ENCODE data around the gene FMNL1. TPM values are rescaled to one million over a fixed set of nuclear protein-coding genes. Genes with fewer than 3 reads are reported as not detected.

The FMNL1 gene
- total and polyA plus RNA-seq, 4 donors = 1.5 to 7.4 (median 4.8) TPM

- TF ChIP-seq JUND (IDR thresholded peaks at IDR 0.05) = no peak
- no peak for TF ChIP-seq SP1 (IDR thresholded peaks at IDR 0.05)
Observed at GRCh38 chr17:45257115-45257514, 35.4 kb downstream of the FMNL1 start (continued).

- 59% methylated on average over 5 of the region's 5 CpGs for WGBS
Observed at GRCh38 chr17:45258981-45259380, 37.3 kb downstream of the FMNL1 start.

GRCh38 chr17:45260204-45260783 is 38.6 kb downstream of the FMNL1 start:
- Histone ChIP-seq H3K27ac (ENCODE audit: low read depth in 1 of 2, low read length in 2 of 2) (no peak overlapping the region), H3K4me1 (ENCODE audit: control insufficient read depth in 4 of 4, insufficient read depth in 4 of 4, low read length in 3 of 4) (peaks cover 4 to 24% (median 11%) of the 10 kb centered on the region in 4 donors), H3K36me3 (ENCODE audit: control insufficient read depth in 4 of 4, insufficient read depth in 3 of 4, low read depth in 1 of 4, low read length in 3 of 4) (peaks cover 2 to 15% (median 8%) of the 10 kb centered on the region in 4 donors), H3K9me3 (ENCODE audit: control insufficient read depth in 4 of 4, low read length in 3 of 4) (no peaks in the 10 kb centered on the region), H3K27me3 (ENCODE audit: control insufficient read depth in 4 of 4, insufficient read depth in 4 of 4, low read length in 3 of 4) (no peaks in the 10 kb centered on the region), H3K9ac (ENCODE audit: low read depth in 1 of 2, low read length in 2 of 2) (no peak overlapping the region), H3K4me3 (ENCODE audit: low read depth in 1 of 3, low read length in 3 of 3) (no peak overlapping the region)
- 78% methylated on average over 7 of the region's 7 CpGs for WGBS
- TF ChIP-seq SP1 (IDR thresholded peaks at IDR 0.05) (no peak), HNF4A (conservative IDR thresholded peaks at IDR 0.05) (no peak), JUND (IDR thresholded peaks at IDR 0.05) (no peak)
- no peak for DNase-seq (ENCODE audit: low spot score)

More at GRCh38 chr17:45258981-45259380, 37.3 kb downstream of the FMNL1 start:
- Histone ChIP-seq H3K27ac (ENCODE audit: low read depth in 1 of 2, low read length in 2 of 2) (no peak overlapping the region), H3K4me3 (ENCODE audit: low read depth in 1 of 3, low read length in 3 of 3) (no peak overlapping the region), H3K9me3 (ENCODE audit: control insufficient read depth in 4 of 4, low read length in 3 of 4) (no peaks in the 10 kb centered on the region), H3K27me3 (ENCODE audit: control insufficient read depth in 4 of 4, insufficient read depth in 4 of 4, low read length in 3 of 4) (no peaks in the 10 kb centered on the region), H3K4me1 (ENCODE audit: control insufficient read depth in 4 of 4, insufficient read depth in 4 of 4, low read length in 3 of 4) (peaks cover 4 to 19% (median 10%) of the 10 kb centered on the region in 4 donors), H3K9ac (ENCODE audit: low read depth in 1 of 2, low read length in 2 of 2) (no peak overlapping the region), H3K36me3 (ENCODE audit: control insufficient read depth in 4 of 4, insufficient read depth in 3 of 4, low read depth in 1 of 4, low read length in 3 of 4) (peaks cover 0 to 8% (median under 1%) of the 10 kb centered on the region in 4 donors)
- TF ChIP-seq FOXA1 (IDR thresholded peaks at IDR 0.05) (no peak), YY1 (IDR thresholded peaks at IDR 0.05) (no peak), RAD21 (IDR thresholded peaks at IDR 0.05) (no peak), ZBTB33 (IDR thresholded peaks at IDR 0.05) (no peak), SP1 (IDR thresholded peaks at IDR 0.05) (no peak)
- DNase-seq (ENCODE audit: low spot score) = no peak

- TF ChIP-seq HNF4A (conservative IDR thresholded peaks at IDR 0.05) (no peak), YY1 (IDR thresholded peaks at IDR 0.05) (no peak), FOXA1 (IDR thresholded peaks at IDR 0.05) (no peak), MAX (IDR thresholded peaks at IDR 0.05) (no peak), JUND (IDR thresholded peaks at IDR 0.05) (no peak), CTCF (IDR thresholded peaks at IDR 0.05; ENCODE audit: low read depth, low read length, missing input control) (no peak), GABPA (IDR thresholded peaks at IDR 0.05 in 1 of 2, conservative IDR thresholded peaks at IDR 0.05 in 1 of 2) (no peak), RAD21 (IDR thresholded peaks at IDR 0.05) (no peak), FOXA2 (IDR thresholded peaks at IDR 0.05) (no peak), RXRA (IDR thresholded peaks at IDR 0.05) (no peak), NR2F2 (IDR thresholded peaks at IDR 0.05) (no peak), TAF1 (conservative IDR thresholded peaks at IDR 0.05) (no peak), ZBTB33 (IDR thresholded peaks at IDR 0.05) (no peak), EGR1 (IDR thresholded peaks at IDR 0.05; ENCODE audit: low read depth in 2 of 2) (no peak)
- Histone ChIP-seq H3K36me3 (ENCODE audit: control insufficient read depth in 4 of 4, insufficient read depth in 3 of 4, low read depth in 1 of 4, low read length in 3 of 4) (peaks cover 2 to 27% (median 12%) of the 10 kb centered on the region in 4 donors), H3K4me1 (ENCODE audit: control insufficient read depth in 4 of 4, insufficient read depth in 4 of 4, low read length in 3 of 4) (peaks cover 4 to 24% (median 11%) of the 10 kb centered on the region in 4 donors), H3K4me3 (ENCODE audit: low read depth in 1 of 3, low read length in 3 of 3) (peak within 1 kb of the TSS; percentile 57 to 72 (median 68)), H3K9me3 (ENCODE audit: control insufficient read depth in 4 of 4, low read length in 3 of 4) (no peaks in the 10 kb centered on the region), H3K27ac (ENCODE audit: low read depth in 1 of 2, low read length in 2 of 2) (peak within 1 kb of the TSS; percentile 47 to 67), H3K27me3 (ENCODE audit: control insufficient read depth in 4 of 4, insufficient read depth in 4 of 4, low read length in 3 of 4) (no peaks in the 10 kb centered on the region), H3K9ac (ENCODE audit: low read depth in 1 of 2, low read length in 2 of 2) (no peak within 1 kb of the TSS)
- peak; percentile 53 for DNase-seq (ENCODE audit: low spot score)
- WGBS = 6% methylated on average over 68 of the region's 68 CpGs
Observed at GRCh38 chr17:45261577-45262515, 40.2 kb downstream of the FMNL1 start, which contains the start of gene SPATA32. TSS of gene SPATA32 (minus strand) at chr17:45262094. CDS start at chr17:45262016, 78 bp downstream.

Measured in liver (tissue), 9 donors.